Adrenal gland (tissue), 5 donors: ENCODE data around the gene ZNF334.

Source experiments
- POLR2A ChIP-seq, 2 donors: fragments of 450-650 bp; IDR thresholded peaks; one replicate each; pipeline ENCODE4 v1.6.1; 2017; ENCODE audit warnings: antibody characterized with exemption in 2 of 2, mild to moderate bottlenecking in 2 of 2, moderate library complexity in 1 of 2
- TF ChIP-seq, protein P1 (sequence below), 6 experiments: fragments of 450-650 bp in 4 of 6; fragments of 200-600 bp in 2 of 6; sonication (generic) in 1 of 6; IDR thresholded peaks; 1 replicate in 5 of 6; 2 replicates in 1 of 6; pipeline versions ENCODE4 v1.5.1 to v1.8.0; 2016 to 2021; ENCODE audit warnings: antibody characterized with exemption in 6 of 6, mild to moderate bottlenecking in 2 of 6, moderate library complexity in 1 of 6
- donor health status: DM: no; HTN: no; CAD: no.

- TF ChIP-seq POLR2A (IDR thresholded peaks at IDR 0.05) = no peak
- TF ChIP-seq, protein P1, sequence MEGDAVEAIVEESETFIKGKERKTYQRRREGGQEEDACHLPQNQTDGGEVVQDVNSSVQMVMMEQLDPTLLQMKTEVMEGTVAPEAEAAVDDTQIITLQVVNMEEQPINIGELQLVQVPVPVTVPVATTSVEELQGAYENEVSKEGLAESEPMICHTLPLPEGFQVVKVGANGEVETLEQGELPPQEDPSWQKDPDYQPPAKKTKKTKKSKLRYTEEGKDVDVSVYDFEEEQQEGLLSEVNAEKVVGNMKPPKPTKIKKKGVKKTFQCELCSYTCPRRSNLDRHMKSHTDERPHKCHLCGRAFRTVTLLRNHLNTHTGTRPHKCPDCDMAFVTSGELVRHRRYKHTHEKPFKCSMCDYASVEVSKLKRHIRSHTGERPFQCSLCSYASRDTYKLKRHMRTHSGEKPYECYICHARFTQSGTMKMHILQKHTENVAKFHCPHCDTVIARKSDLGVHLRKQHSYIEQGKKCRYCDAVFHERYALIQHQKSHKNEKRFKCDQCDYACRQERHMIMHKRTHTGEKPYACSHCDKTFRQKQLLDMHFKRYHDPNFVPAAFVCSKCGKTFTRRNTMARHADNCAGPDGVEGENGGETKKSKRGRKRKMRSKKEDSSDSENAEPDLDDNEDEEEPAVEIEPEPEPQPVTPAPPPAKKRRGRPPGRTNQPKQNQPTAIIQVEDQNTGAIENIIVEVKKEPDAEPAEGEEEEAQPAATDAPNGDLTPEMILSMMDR (IDR thresholded peaks at IDR 0.05) = no peak
These were observed 45.2 kb upstream of the ZNF334 start for GRCh38 chr20:46558511-46558959.
